HepG2 (cell line): ENCODE measurements around the gene SNAPC3. TPM values are rescaled to one million over a fixed set of nuclear protein-coding genes. Genes with fewer than 3 reads are reported as not detected.

Experiments used
- DPF2 ChIP-seq: sonication (generic); formaldehyde crosslinking; IDR thresholded peaks from 2 replicates; pipeline ENCODE4 v1.4.0; 2020; ENCODE audit warnings: mild to moderate bottlenecking, low read depth, missing genetic modification reagents, borderline replicate concordance
- FOXK2 ChIP-seq: fragments of 450-650 bp; IDR thresholded peaks from 2 replicates; pipeline ENCODE4 v1.6.1; 2016
- HHEX ChIP-seq: IDR thresholded peaks from 2 replicates; pipeline ENCODE4 v1.6.1; 2016; ENCODE audit warnings: control low read depth
- JARID2 ChIP-seq: sonication (generic); formaldehyde crosslinking; IDR thresholded peaks from 2 replicates; pipeline ENCODE4 v1.8.1; 2023; ENCODE audit warnings: missing genetic modification reagents, inconsistent platforms; ENCODE audit not compliant: insufficient replicate concordance
- KLF16 ChIP-seq, 2 experiments: sonication (generic) in 1 of 2; formaldehyde crosslinking in 1 of 2; IDR thresholded peaks; 2 replicates each; pipeline versions ENCODE4 v1.6.1 to v1.8.0; 2016 to 2023; ENCODE audit warnings: missing genetic modification reagents in 2 of 2, missing compliant biosample characterization in 1 of 2
- MIER2 ChIP-seq: IDR thresholded peaks from 2 replicates; pipeline ENCODE4 v1.6.1; 2016; ENCODE audit warnings: missing biosample characterization, missing genetic modification reagents
- NKX3-1 ChIP-seq: sonication (generic); formaldehyde crosslinking; IDR thresholded peaks from 2 replicates; pipeline ENCODE4 v1.5.0; 2020; ENCODE audit warnings: missing genetic modification reagents
- ZNF225 ChIP-seq: sonication (generic); formaldehyde crosslinking; IDR thresholded peaks from 2 replicates; pipeline ENCODE4 v1.4.0; 2020; ENCODE audit warnings: mild to moderate bottlenecking, missing genetic modification reagents
- ZNF253 ChIP-seq: sonication (generic); formaldehyde crosslinking; IDR thresholded peaks from 2 replicates; pipeline ENCODE4 v1.8.0; 2022; ENCODE audit warnings: mild to moderate bottlenecking, missing genetic modification reagents, borderline replicate concordance
- ZNF3 ChIP-seq: IDR thresholded peaks from 2 replicates; pipeline ENCODE4 v1.7.0; 2017; ENCODE audit warnings: inconsistent platforms
- ZNF367 ChIP-seq: sonication (generic); formaldehyde crosslinking; IDR thresholded peaks from 2 replicates; pipeline ENCODE4 v1.4.0; 2020; ENCODE audit warnings: missing genetic modification reagents, borderline replicate concordance
- ZNF558 ChIP-seq: sonication (generic); formaldehyde crosslinking; IDR thresholded peaks from 2 replicates; pipeline ENCODE4 v1.9.0; 2022; ENCODE audit warnings: mild to moderate bottlenecking, missing genetic modification reagents, borderline replicate concordance
- ZNF614 ChIP-seq: IDR thresholded peaks from 2 replicates; pipeline ENCODE4 v1.6.1; 2018; ENCODE audit warnings: missing biosample characterization, missing genetic modification reagents, inconsistent platforms, borderline replicate concordance
- ZNF747 ChIP-seq: sonication (generic); formaldehyde crosslinking; IDR thresholded peaks from 2 replicates; pipeline ENCODE4 v1.8.1; 2023; ENCODE audit warnings: missing genetic modification reagents, mild to moderate bottlenecking, borderline replicate concordance
- ZSCAN31 ChIP-seq: sonication (generic); formaldehyde crosslinking; IDR thresholded peaks from 2 replicates; pipeline ENCODE4 v1.5.0; 2020; ENCODE audit warnings: low read depth, mild to moderate bottlenecking, missing genetic modification reagents
- polyA plus RNA-seq, 8 experiments: library from polyadenylated mRNA; depleted of rRNA in 3 of 8; stranded (reverse) in 7 of 8; unstranded in 1 of 8; fragments of >200 nt; fragmentation: Illumina TruSeq in 4 of 8; extraction: Trizol in 4 of 8; gene quantifications; 2 replicates each; pipeline versions ENCODE4 v1.2.1 to v1.2.3, GENCODE V29; 2011 to 2016; ENCODE audit warnings: low read depth in 4 of 8, missing spikeins in 1 of 8, mixed read lengths in 1 of 8; ENCODE audit not compliant: insufficient read depth in 1 of 8
- total RNA-seq, 5 experiments: library from RNA; depleted of rRNA; stranded (reverse); fragments of >200 nt; fragmentation: Illumina TruSeq; extraction: Trizol; gene quantifications; 2 replicates each; pipeline ENCODE4 v1.2.3, GENCODE V29; 2016; ENCODE audit warnings: low read depth in 1 of 5
- TF ChIP-seq, protein P1 (sequence below): sonication (generic); formaldehyde crosslinking; IDR thresholded peaks from 2 replicates; pipeline ENCODE4 v1.4.0; 2020; ENCODE audit warnings: missing genetic modification reagents
- TF ChIP-seq, protein P2 (sequence below): sonication (generic); formaldehyde crosslinking; IDR thresholded peaks from 2 replicates; pipeline ENCODE4 v1.4.0; 2020; ENCODE audit warnings: missing genetic modification reagents
- TF ChIP-seq, protein P3 (sequence below): sonication (generic); formaldehyde crosslinking; IDR thresholded peaks from 2 replicates; pipeline ENCODE4 v1.5.0; 2020; ENCODE audit warnings: missing genetic modification reagents
- TF ChIP-seq, protein P4 (sequence below): sonication (generic); formaldehyde crosslinking; IDR thresholded peaks from 2 replicates; pipeline ENCODE4; 2020; ENCODE audit warnings: missing genetic modification reagents, mild to moderate bottlenecking, borderline replicate concordance
- TF ChIP-seq, protein P5 (sequence below): sonication (generic); formaldehyde crosslinking; IDR thresholded peaks from 2 replicates; pipeline ENCODE4 v1.8.1; 2023; ENCODE audit warnings: missing genetic modification reagents, inconsistent platforms, borderline replicate concordance

The SNAPC3 gene
- total and polyA plus RNA-seq, 2 of the 13 experiments (the other 11 are each of a cell fraction or from before 2014, with no cell fraction given): 25.6 to 26.0 TPM

DNA sequence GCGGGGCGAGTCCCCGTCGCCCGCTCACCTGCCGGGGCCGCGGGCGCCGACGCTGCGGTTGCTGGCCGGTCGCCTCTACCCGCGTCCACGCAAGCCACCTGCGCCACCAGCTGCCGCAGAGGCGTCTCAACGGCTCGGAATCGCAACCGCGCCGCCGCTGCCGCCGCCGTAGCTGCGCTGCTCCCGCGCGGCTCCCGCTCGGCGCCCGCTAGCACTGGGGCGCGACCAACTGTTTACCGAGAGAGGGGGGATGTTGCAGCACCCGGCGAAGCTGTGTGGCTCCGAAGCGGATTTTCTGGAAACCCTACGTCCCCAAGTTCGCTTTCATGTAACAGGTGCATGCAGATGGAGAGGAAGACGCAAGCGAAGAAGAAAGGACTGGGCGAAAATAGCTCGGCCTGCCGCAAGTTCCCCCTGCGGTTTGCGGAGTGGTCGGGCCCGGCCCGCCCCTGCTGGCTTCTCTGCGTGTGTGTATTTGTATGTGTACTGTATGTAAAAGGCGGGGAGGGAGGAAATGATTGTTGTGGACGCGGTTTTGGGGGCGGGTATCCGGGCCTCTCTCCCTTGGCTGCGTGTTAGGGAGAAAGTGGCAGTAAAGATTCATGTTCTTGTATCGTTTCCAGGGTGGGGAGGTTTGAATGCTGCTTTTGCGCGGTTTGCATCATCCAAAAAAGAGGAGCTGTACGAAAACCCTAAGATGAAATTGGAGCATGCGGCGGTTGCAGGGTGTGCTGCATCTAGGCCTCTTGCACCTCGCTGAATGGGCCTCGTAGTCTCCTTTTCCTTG is 88.3 kb downstream of the SNAPC3 start, which contains the start of gene PSIP1 (continued):
- TF ChIP-seq JARID2 (CRISPR knock-in tag) (no peak), ZNF614 (CRISPR knock-in tag) (no peak), ZNF253 (CRISPR knock-in tag) (0 out of 2 replicates have a peak, but pooled peaks have one; percentile 27), ZNF225 (CRISPR knock-in tag) (no peak), KLF16 (CRISPR knock-in tag; IDR thresholded peaks at IDR 0.05) (peak in 1 of 2 experiments; percentile 77; a peak in 1 of 4 replicates), MIER2 (no peak), NKX3-1 (CRISPR knock-in tag) (peak; percentile 41; the same call in 1 of the 2 replicates), ZSCAN31 (CRISPR knock-in tag) (peak; percentile 88; the same call in 1 of the 2 replicates), DPF2 (no peak), ZNF558 (0 out of 2 replicates have a peak, but pooled peaks have one; percentile 16), ZNF747 (CRISPR knock-in tag) (peak; percentile 45; the same call in 1 of the 2 replicates), ZNF3 (CRISPR knock-in tag) (no peak), HHEX (no peak), ZNF367 (no peak), FOXK2 (peak; percentile 100)
- TF ChIP-seq, protein P1, sequence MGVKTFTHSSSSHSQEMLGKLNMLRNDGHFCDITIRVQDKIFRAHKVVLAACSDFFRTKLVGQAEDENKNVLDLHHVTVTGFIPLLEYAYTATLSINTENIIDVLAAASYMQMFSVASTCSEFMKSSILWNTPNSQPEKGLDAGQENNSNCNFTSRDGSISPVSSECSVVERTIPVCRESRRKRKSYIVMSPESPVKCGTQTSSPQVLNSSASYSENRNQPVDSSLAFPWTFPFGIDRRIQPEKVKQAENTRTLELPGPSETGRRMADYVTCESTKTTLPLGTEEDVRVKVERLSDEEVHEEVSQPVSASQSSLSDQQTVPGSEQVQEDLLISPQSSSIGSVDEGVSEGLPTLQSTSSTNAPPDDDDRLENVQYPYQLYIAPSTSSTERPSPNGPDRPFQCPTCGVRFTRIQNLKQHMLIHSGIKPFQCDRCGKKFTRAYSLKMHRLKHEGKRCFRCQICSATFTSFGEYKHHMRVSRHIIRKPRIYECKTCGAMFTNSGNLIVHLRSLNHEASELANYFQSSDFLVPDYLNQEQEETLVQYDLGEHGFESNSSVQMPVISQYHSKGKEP (CRISPR knock-in tag): no peak
- TF ChIP-seq, protein P2, sequence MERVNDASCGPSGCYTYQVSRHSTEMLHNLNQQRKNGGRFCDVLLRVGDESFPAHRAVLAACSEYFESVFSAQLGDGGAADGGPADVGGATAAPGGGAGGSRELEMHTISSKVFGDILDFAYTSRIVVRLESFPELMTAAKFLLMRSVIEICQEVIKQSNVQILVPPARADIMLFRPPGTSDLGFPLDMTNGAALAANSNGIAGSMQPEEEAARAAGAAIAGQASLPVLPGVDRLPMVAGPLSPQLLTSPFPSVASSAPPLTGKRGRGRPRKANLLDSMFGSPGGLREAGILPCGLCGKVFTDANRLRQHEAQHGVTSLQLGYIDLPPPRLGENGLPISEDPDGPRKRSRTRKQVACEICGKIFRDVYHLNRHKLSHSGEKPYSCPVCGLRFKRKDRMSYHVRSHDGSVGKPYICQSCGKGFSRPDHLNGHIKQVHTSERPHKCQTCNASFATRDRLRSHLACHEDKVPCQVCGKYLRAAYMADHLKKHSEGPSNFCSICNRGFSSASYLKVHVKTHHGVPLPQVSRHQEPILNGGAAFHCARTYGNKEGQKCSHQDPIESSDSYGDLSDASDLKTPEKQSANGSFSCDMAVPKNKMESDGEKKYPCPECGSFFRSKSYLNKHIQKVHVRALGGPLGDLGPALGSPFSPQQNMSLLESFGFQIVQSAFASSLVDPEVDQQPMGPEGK (CRISPR knock-in tag): peak; percentile 50; the same call in 1 of the 2 replicates
- TF ChIP-seq, protein P3, sequence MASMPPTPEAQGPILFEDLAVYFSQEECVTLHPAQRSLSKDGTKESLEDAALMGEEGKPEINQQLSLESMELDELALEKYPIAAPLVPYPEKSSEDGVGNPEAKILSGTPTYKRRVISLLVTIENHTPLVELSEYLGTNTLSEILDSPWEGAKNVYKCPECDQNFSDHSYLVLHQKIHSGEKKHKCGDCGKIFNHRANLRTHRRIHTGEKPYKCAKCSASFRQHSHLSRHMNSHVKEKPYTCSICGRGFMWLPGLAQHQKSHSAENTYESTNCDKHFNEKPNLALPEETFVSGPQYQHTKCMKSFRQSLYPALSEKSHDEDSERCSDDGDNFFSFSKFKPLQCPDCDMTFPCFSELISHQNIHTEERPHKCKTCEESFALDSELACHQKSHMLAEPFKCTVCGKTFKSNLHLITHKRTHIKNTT (CRISPR knock-in tag): 0 out of 2 replicates have a peak, but pooled peaks have one; percentile 31
- TF ChIP-seq, protein P4, sequence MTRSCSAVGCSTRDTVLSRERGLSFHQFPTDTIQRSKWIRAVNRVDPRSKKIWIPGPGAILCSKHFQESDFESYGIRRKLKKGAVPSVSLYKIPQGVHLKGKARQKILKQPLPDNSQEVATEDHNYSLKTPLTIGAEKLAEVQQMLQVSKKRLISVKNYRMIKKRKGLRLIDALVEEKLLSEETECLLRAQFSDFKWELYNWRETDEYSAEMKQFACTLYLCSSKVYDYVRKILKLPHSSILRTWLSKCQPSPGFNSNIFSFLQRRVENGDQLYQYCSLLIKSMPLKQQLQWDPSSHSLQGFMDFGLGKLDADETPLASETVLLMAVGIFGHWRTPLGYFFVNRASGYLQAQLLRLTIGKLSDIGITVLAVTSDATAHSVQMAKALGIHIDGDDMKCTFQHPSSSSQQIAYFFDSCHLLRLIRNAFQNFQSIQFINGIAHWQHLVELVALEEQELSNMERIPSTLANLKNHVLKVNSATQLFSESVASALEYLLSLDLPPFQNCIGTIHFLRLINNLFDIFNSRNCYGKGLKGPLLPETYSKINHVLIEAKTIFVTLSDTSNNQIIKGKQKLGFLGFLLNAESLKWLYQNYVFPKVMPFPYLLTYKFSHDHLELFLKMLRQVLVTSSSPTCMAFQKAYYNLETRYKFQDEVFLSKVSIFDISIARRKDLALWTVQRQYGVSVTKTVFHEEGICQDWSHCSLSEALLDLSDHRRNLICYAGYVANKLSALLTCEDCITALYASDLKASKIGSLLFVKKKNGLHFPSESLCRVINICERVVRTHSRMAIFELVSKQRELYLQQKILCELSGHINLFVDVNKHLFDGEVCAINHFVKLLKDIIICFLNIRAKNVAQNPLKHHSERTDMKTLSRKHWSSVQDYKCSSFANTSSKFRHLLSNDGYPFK (CRISPR knock-in tag): no peak
- TF ChIP-seq, protein P5, sequence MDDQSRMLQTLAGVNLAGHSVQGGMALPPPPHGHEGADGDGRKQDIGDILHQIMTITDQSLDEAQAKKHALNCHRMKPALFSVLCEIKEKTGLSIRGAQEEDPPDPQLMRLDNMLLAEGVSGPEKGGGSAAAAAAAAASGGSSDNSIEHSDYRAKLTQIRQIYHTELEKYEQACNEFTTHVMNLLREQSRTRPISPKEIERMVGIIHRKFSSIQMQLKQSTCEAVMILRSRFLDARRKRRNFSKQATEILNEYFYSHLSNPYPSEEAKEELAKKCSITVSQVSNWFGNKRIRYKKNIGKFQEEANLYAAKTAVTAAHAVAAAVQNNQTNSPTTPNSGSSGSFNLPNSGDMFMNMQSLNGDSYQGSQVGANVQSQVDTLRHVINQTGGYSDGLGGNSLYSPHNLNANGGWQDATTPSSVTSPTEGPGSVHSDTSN (CRISPR knock-in tag): no peak
